Natural killer cell (primary cell): ENCODE measurements around the gene ASIC2. TPM values are rescaled to one million over a fixed set of nuclear protein-coding genes. Genes with fewer than 3 reads are reported as not detected.

Experiments
- ATAC-seq, 3 donors: fragments of 150-1000 bp in 2 of 3; fragments of 200-7000 bp in 1 of 3; cut with Tn5 transposase; 1 replicate in 1 of 3; 2 replicates in 2 of 3; pipeline ENCODE4 v1.10.0; 2021; ENCODE audit warnings: mild to moderate bottlenecking in 2 of 3, moderate library complexity in 2 of 3
- DNase-seq, 2 donors: peaks; one replicate each; pipeline versions ENCODE4 v3.0.0 to v3.0.0-alpha.2; 2013 to 2021; ENCODE audit warnings: mixed read lengths in 1 of 2
- H3K27ac ChIP-seq: one replicate; pipeline ENCODE4 v1.5.1; 2013; ENCODE audit warnings: mild to moderate bottlenecking, low read length
- H3K27me3 ChIP-seq: one replicate; pipeline ENCODE4 v1.6.1; 2013; ENCODE audit warnings: low read length; ENCODE audit not compliant: control insufficient read depth, insufficient read depth
- H3K36me3 ChIP-seq: one replicate; pipeline ENCODE4 v1.6.1; 2013; ENCODE audit warnings: low read length; ENCODE audit not compliant: control insufficient read depth, insufficient read depth
- H3K4me1 ChIP-seq: one replicate; pipeline ENCODE4 v1.6.1; 2013; ENCODE audit warnings: low read length; ENCODE audit not compliant: control insufficient read depth, insufficient read depth
- H3K4me3 ChIP-seq: one replicate; pipeline ENCODE4 v1.5.1; 2013; ENCODE audit warnings: low read length
- H3K9me3 ChIP-seq: one replicate; pipeline ENCODE4 v1.6.1; 2013; ENCODE audit warnings: low read length; ENCODE audit not compliant: control insufficient read depth, insufficient read depth
- H3K27ac Mint-ChIP-seq, 2 donors: one replicate each; pipeline ENCODE4 v1.8.0; 2022; ENCODE audit warnings: mild to moderate bottlenecking in 2 of 2, mixed read lengths in 2 of 2, moderate library complexity in 1 of 2
- H3K27me3 Mint-ChIP-seq, 2 donors: one replicate each; pipeline ENCODE4 v1.8.0; 2022; ENCODE audit warnings: low read depth in 2 of 2, mixed read lengths in 2 of 2
- H3K36me3 Mint-ChIP-seq: one replicate; pipeline ENCODE4 v1.8.0; 2022; ENCODE audit warnings: mixed read lengths
- H3K4me1 Mint-ChIP-seq, 2 donors: one replicate each; pipeline ENCODE4 v1.8.0; 2022; ENCODE audit warnings: mixed read lengths in 2 of 2
- H3K4me3 Mint-ChIP-seq: one replicate; pipeline ENCODE4 v1.8.0; 2022; ENCODE audit warnings: mild to moderate bottlenecking, moderate library complexity, mixed read lengths
- H3K9me3 Mint-ChIP-seq, 2 donors: one replicate each; pipeline ENCODE4 v1.8.0; 2022; ENCODE audit warnings: mixed read lengths in 2 of 2
- WGBS: methylation state at CpG from one replicate; pipeline ENCODE4 v1.1.7; 2013; ENCODE audit warnings: missing lambda C conversion rate; ENCODE audit not compliant: insufficient coverage; 5-methylcytosine and 5-hydroxymethylcytosine counted together
- intact Hi-C: fragments of 100-400 bp; cut with micrococcal nuclease; formaldehyde crosslinking; loops from one replicate; pipeline ENCODE4 v1.14.2; 2022
- total RNA-seq, 4 donors: library from RNA; stranded (reverse); fragments of 120-200 nt in 1 of 4; gene quantifications; one replicate each; pipeline versions ENCODE4 v1.2.3 to v1.2.4, GENCODE V29; 2013 to 2022
- TF ChIP-seq, protein P1 (sequence below): fragments of 200-600 bp; IDR thresholded peaks from one replicate; pipeline ENCODE4 v1.8.0; 2022; ENCODE audit warnings: antibody characterized with exemption

The ASIC2 gene
- total RNA-seq, 3 donors from 2014 or later (not counting 1 experiment from before 2014, with no cell fraction given): not detected

DNA sequence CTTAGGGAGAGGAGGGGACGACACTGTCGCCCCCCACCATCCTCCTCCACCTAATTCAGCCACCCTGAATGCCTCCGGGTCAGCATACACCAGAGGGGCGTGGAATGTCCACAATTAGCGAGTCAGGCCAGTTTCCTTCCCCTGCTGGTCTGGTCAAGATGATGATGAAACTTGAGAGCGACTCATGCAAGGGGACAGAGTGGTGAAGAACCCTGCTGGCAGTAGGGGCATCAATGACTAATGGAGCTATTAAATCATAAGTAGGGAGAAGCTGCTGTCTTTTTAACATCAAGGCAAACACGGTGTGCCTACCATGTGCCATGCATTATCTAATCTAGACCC lies 294.2 kb downstream of the ASIC2 start:
- Mint-ChIP-seq H3K27ac (no peak overlapping the region), H3K9me3 (no peaks in the 10 kb centered on the region), H3K36me3 (no peaks in the 10 kb centered on the region), H3K4me1 (peaks cover 5% of the 10 kb centered on the region in 2 donors), H3K27me3 (peaks cover 9 to 22% of the 10 kb centered on the region in 2 donors), H3K4me3 (no peak overlapping the region)
- no peaks in the 10 kb centered on the region for H3K36me3 ChIP-seq
- H3K27ac ChIP-seq: no peak overlapping the region
- intact Hi-C loops: loop anchor here (1.0 kb wide), 1 partner anchor 216 kb away; no protein-coding TSS in a partner anchor
- ATAC-seq (no peak), DNase-seq (no peak)
- H3K4me3 ChIP-seq: no peak overlapping the region
- H3K27me3 ChIP-seq: no peaks in the 10 kb centered on the region
- no peaks in the 10 kb centered on the region for H3K9me3 ChIP-seq
- peaks cover 6% of the 10 kb centered on the region for H3K4me1 ChIP-seq
- TF ChIP-seq, protein P1, sequence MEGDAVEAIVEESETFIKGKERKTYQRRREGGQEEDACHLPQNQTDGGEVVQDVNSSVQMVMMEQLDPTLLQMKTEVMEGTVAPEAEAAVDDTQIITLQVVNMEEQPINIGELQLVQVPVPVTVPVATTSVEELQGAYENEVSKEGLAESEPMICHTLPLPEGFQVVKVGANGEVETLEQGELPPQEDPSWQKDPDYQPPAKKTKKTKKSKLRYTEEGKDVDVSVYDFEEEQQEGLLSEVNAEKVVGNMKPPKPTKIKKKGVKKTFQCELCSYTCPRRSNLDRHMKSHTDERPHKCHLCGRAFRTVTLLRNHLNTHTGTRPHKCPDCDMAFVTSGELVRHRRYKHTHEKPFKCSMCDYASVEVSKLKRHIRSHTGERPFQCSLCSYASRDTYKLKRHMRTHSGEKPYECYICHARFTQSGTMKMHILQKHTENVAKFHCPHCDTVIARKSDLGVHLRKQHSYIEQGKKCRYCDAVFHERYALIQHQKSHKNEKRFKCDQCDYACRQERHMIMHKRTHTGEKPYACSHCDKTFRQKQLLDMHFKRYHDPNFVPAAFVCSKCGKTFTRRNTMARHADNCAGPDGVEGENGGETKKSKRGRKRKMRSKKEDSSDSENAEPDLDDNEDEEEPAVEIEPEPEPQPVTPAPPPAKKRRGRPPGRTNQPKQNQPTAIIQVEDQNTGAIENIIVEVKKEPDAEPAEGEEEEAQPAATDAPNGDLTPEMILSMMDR: no peak
- 43% methylated on average over 5 of the region's 7 CpGs for WGBS

DNA sequence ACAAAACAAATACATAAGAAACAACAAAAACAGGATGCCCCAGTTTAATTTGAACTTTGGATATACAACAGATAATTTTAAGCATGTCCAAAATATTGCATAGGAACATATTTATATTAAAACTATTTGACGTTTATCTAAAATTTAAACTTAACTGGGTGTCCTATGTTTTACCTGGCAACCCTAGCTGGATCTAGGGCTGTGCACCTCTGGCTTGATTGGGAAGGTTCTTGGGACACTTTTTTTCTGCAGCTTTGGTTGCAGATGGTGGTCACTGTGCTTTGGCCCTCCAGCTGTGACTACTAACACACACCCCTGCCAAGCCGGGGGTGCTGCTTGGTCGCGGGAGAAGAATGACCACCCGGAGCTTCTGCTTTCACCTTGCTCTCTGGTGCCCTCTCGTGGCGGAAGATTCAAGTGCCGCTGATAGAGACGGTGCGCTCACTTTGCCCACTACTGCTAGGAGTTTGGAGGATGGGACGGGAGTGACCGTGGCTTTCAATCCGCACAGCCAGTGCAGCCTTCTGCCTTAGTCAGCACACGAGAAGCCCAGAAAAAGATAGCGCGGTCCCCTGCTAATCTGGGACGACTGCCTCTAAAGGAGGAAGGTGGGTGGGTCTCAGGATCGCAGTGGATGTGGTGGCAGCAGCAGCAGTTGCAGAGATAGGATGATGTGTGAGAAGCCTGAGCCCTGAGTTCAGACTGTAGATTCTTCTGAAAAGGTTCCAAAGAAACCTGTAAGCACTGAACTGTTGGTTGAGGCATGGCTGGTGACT lies 294.8 kb downstream of the ASIC2 start:
- Mint-ChIP-seq H3K4me1 (peaks cover 5% of the 10 kb centered on the region in 2 donors), H3K27me3 (peaks cover 9 to 22% of the 10 kb centered on the region in 2 donors), H3K27ac (no peak overlapping the region), H3K4me3 (no peak overlapping the region), H3K36me3 (no peaks in the 10 kb centered on the region), H3K9me3 (no peaks in the 10 kb centered on the region)
- Histone ChIP-seq H3K9me3 (no peaks in the 10 kb centered on the region), H3K27ac (no peak overlapping the region), H3K27me3 (no peaks in the 10 kb centered on the region), H3K4me3 (no peak overlapping the region), H3K4me1 (peaks cover 6% of the 10 kb centered on the region), H3K36me3 (no peaks in the 10 kb centered on the region)
- DNase-seq: peak; percentile 75 to 78
- ATAC-seq: peak; percentile 75 to 91 (median 77)
- 6% methylated on average over 18 of the region's 18 CpGs for WGBS
- TF ChIP-seq, protein P1: peak; percentile 92
- intact Hi-C loops: loop anchor here (1.0 kb wide), 1 partner anchor 215 kb away; no protein-coding TSS in a partner anchor

DNA sequence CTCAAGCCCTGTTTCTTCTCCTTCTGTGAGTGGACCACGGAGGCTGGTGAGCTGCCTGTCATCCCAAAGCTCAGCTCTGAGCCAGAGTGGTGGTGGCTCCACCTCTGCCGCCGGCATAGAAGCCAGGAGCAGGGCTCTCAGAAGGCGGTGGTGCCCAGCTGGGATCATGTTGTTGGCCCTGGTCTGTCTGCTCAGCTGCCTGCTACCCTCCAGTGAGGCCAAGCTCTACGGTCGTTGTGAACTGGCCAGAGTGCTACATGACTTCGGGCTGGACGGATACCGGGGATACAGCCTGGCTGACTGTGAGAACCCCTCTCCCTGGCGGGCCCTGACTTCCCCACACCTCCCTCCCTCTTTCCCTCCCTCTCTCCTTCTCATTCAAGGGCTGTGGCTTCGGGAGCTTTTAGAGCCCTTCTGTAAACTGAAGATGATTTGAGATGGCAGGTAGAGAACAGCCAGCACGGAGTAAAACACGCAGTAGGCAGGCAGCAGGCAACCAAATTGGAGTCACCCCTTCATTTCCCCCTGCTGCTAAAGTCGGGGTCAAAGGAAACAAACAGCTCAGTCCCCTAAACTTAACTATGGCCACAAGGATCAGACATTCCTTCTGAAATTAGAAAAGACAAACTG lies 297.6 kb downstream of the ASIC2 start:
- H3K4me3 ChIP-seq: no peak overlapping the region
- no peak for DNase-seq
- intact Hi-C loops: no loop called here
- H3K36me3 ChIP-seq: no peaks in the 10 kb centered on the region
- TF ChIP-seq, protein P1: no peak
- Mint-ChIP-seq H3K9me3 (no peaks in the 10 kb centered on the region), H3K4me1 (peaks cover 5% of the 10 kb centered on the region in 2 donors), H3K4me3 (no peak overlapping the region), H3K27ac (no peak overlapping the region), H3K27me3 (peaks cover 9 to 15% of the 10 kb centered on the region in 2 donors), H3K36me3 (no peaks in the 10 kb centered on the region)
- H3K27ac ChIP-seq: no peak overlapping the region
- no peak for ATAC-seq
- peaks cover 6% of the 10 kb centered on the region for H3K4me1 ChIP-seq
- H3K27me3 ChIP-seq: no peaks in the 10 kb centered on the region
- 87% methylated on average over 14 of the region's 14 CpGs for WGBS
- no peaks in the 10 kb centered on the region for H3K9me3 ChIP-seq
